H1 (cell line): ENCODE measurements around the gene FAM181A.

Experiments
- CTCF ChIP-seq, 3 experiments: IDR thresholded peaks; 1 replicate in 2 of 3; 2 replicates in 1 of 3; pipeline versions ENCODE4 v1.5.1 to v1.6.1; 2011; ENCODE audit warnings: low read length in 3 of 3, mild to moderate bottlenecking in 3 of 3, inconsistent platforms in 2 of 3, low read depth in 1 of 3, moderate library complexity in 1 of 3; ENCODE audit not compliant: insufficient read depth in 1 of 3; ENCODE audit errors: control extremely low read depth in 1 of 3
- EZH2 ChIP-seq: fragments of 200-600 bp; sonication (generic); IDR thresholded peaks from 2 replicates; pipeline ENCODE4 v1.7.1; 2012; ENCODE audit warnings: low read depth, mild to moderate bottlenecking, moderate library complexity, low read length, inconsistent platforms; ENCODE audit not compliant: severe bottlenecking
- HDAC2 ChIP-seq, 2 experiments: fragments of 300-600 bp in 1 of 2; sonication (generic) in 1 of 2; IDR thresholded peaks; 2 replicates each; pipeline ENCODE4 v1.6.1; 2011 to 2012; ENCODE audit warnings: low read depth in 2 of 2, low read length in 2 of 2, mild to moderate bottlenecking in 2 of 2, moderate library complexity in 2 of 2, borderline replicate concordance in 1 of 2, inconsistent platforms in 1 of 2
- JUN ChIP-seq: IDR thresholded peaks from 2 replicates; pipeline ENCODE4 v1.6.1; 2011; ENCODE audit warnings: low read depth, mild to moderate bottlenecking, improper control_type of control experiment, low read length
- MAX ChIP-seq: IDR thresholded peaks from 2 replicates; pipeline ENCODE4 v1.6.1; 2012; ENCODE audit warnings: inconsistent platforms
- POLR2A ChIP-seq, 2 experiments: IDR thresholded peaks; 1 replicate in 1 of 2; 2 replicates in 1 of 2; pipeline ENCODE4 v1.6.1; 2011; ENCODE audit warnings: low read depth in 2 of 2, low read length in 2 of 2, mild to moderate bottlenecking in 2 of 2; ENCODE audit errors: control extremely low read depth in 1 of 2
- RAD21 ChIP-seq, 2 experiments: IDR thresholded peaks in 1 of 2; conservative IDR thresholded peaks in 1 of 2; 2 replicates each; pipeline ENCODE4 v1.6.1; 2011; ENCODE audit warnings: low read depth in 2 of 2, low read length in 2 of 2, improper control_type of control experiment in 1 of 2, inconsistent platforms in 1 of 2, mild to moderate bottlenecking in 1 of 2, moderate library complexity in 1 of 2
- TAF1 ChIP-seq: IDR thresholded peaks from 2 replicates; pipeline ENCODE4 v1.6.1; 2011; ENCODE audit warnings: mild to moderate bottlenecking, low read depth, low read length
- USF2 ChIP-seq: IDR thresholded peaks from 2 replicates; pipeline ENCODE4 v1.6.1; 2011; ENCODE audit warnings: low read length, improper control_type of control experiment

- TF ChIP-seq CTCF (IDR thresholded peaks at IDR 0.05; ENCODE audit: control extremely low read depth in 1 of 3, insufficient read depth in 1 of 3, low read depth in 1 of 3, low read length in 3 of 3): no peak
- no peak for TF ChIP-seq MAX
- no peak for TF ChIP-seq POLR2A (IDR thresholded peaks at IDR 0.05; ENCODE audit: control extremely low read depth in 1 of 2, low read depth in 2 of 2, low read length in 2 of 2)
- TF ChIP-seq USF2: no peak
- no peak for TF ChIP-seq EZH2
- no peak for TF ChIP-seq TAF1
- no peak for TF ChIP-seq JUN
- no peak for TF ChIP-seq RAD21 (IDR thresholded peaks at IDR 0.05 in 1 of 2, conservative IDR thresholded peaks at IDR 0.05 in 1 of 2; ENCODE audit: low read depth in 2 of 2, low read length in 2 of 2)
- TF ChIP-seq HDAC2 (IDR thresholded peaks at IDR 0.05; ENCODE audit: borderline replicate concordance in 1 of 2, low read depth in 2 of 2, low read length in 2 of 2): no peak
Observed at GRCh38 chr14:93937519-93937918, 10.4 kb downstream of the FAM181A start.
